ENCODE results near the gene SYNE1.

SYNE1 gene

GRCh38 chr6:152173321-152173720 lies 463.8 kb downstream of the SYNE1 start:
- no peak for TF ChIP-seq CTCF (IDR thresholded peaks at IDR 0.05; ENCODE audit: borderline replicate concordance, insufficient read depth, low read depth, low read length)
- H3K4me3 ChIP-seq (ENCODE audit: low read depth, low read length), result no peak overlapping the region

- no peak overlapping the region for H3K4me3 ChIP-seq (ENCODE audit: low read depth, low read length)
Measured at GRCh38 chr6:152170702-152171667, 466.2 kb downstream of the SYNE1 start.

GRCh38 chr6:152170313-152170701 lies 466.9 kb downstream of the SYNE1 start:
- no peak for TF ChIP-seq CTCF (IDR thresholded peaks at IDR 0.05; ENCODE audit: borderline replicate concordance, insufficient read depth, low read depth, low read length)
- no peak overlapping the region for H3K4me3 ChIP-seq (ENCODE audit: low read depth, low read length)

More at GRCh38 chr6:152170702-152171667, 466.2 kb downstream of the SYNE1 start:
- no peak for TF ChIP-seq CTCF (IDR thresholded peaks at IDR 0.05; ENCODE audit: borderline replicate concordance, insufficient read depth, low read depth, low read length)

GRCh38 chr6:152167641-152168603 lies 469.2 kb downstream of the SYNE1 start:
- TF ChIP-seq CTCF (IDR thresholded peaks at IDR 0.05; ENCODE audit: borderline replicate concordance, insufficient read depth, low read depth, low read length), result no peak
- H3K4me3 ChIP-seq (ENCODE audit: low read depth, low read length), result no peak overlapping the region

- TF ChIP-seq CTCF (IDR thresholded peaks at IDR 0.05; ENCODE audit: borderline replicate concordance, insufficient read depth, low read depth, low read length), result no peak
- H3K4me3 ChIP-seq (ENCODE audit: low read depth, low read length), result no peak overlapping the region
Measured at GRCh38 chr6:152166897-152167296, 470.3 kb downstream of the SYNE1 start.

- no peak for TF ChIP-seq CTCF (IDR thresholded peaks at IDR 0.05; ENCODE audit: borderline replicate concordance, insufficient read depth, low read depth, low read length)
- H3K4me3 ChIP-seq (ENCODE audit: low read depth, low read length), result no peak overlapping the region
Measured at GRCh38 chr6:152166497-152166896, 470.7 kb downstream of the SYNE1 start.
